Suprapubic skin (tissue), 3 donors: Measurements from ENCODE around the gene IMMP2L.

ENCODE experiments used
- CTCF ChIP-seq, 2 donors: fragments of 200-600 bp in 1 of 2; fragments of 450-650 bp in 1 of 2; sonication (generic) in 1 of 2; IDR thresholded peaks; one replicate each; pipeline ENCODE4 v1.5.1; 2016 to 2019; ENCODE audit warnings: antibody characterized with exemption in 2 of 2, mild to moderate bottlenecking in 1 of 2, moderate library complexity in 1 of 2
- POLR2A ChIP-seq, 2 donors: fragments of 450-650 bp; IDR thresholded peaks; one replicate each; pipeline ENCODE4 v1.6.1; 2017; ENCODE audit warnings: antibody characterized with exemption in 2 of 2, mild to moderate bottlenecking in 2 of 2, moderate library complexity in 2 of 2

- TF ChIP-seq CTCF (IDR thresholded peaks at IDR 0.05) (no peak), POLR2A (IDR thresholded peaks at IDR 0.05) (no peak)
Measured at GRCh38 chr7:111074071-111074747, 488.1 kb downstream of the IMMP2L start.
